ENCODE measurements around the gene ING1. TPM values are rescaled to one million over a fixed set of nuclear protein-coding genes. Genes with fewer than 3 reads are reported as not detected.
A peak's percentile ranks its signal among the peaks of the same experiment; 100 is the strongest.
"Not testable (repeated sequence)": the region's sequence is repeated elsewhere in the genome, so short reads cannot be mapped to it uniquely, and the experiment has no call there.

The ING1 gene
- total and polyA plus RNA-seq, 4 donors = 13.5 to 24.4 (median 17.9) TPM

- H3K27ac ChIP-seq (ENCODE audit: low read depth, low read length); H3K27me3 ChIP-seq (ENCODE audit: control insufficient read depth, insufficient read depth, low read length); DNase-seq (ENCODE audit: low read depth in 4 of 6, low spot score in 6 of 6); H3K9me3 ChIP-seq (ENCODE audit: control insufficient read depth, insufficient read depth, low read length); H3K4me3 ChIP-seq (ENCODE audit: low read depth, low read length): not testable (repeated sequence)
- 92% methylated on average over 4 of the region's 7 CpGs for WGBS (ENCODE audit: insufficient coverage)
- Histone ChIP-seq H3K36me3 (ENCODE audit: control insufficient read depth, insufficient read depth, low read length) (peaks cover 54% of the 10 kb centered on the region), H3K4me1 (ENCODE audit: control insufficient read depth, insufficient read depth, low read length) (peaks cover 18% of the 10 kb centered on the region)
These were observed 12.4 kb upstream of the ING1 start for GRCh38 chr13:110701061-110701460.

GRCh38 chr13:110702089-110702488 lies 11.4 kb upstream of the ING1 start:
- Histone ChIP-seq H3K4me3 (ENCODE audit: low read depth, low read length) (no peak overlapping the region), H3K27ac (ENCODE audit: low read depth, low read length) (no peak overlapping the region), H3K36me3 (ENCODE audit: control insufficient read depth, insufficient read depth, low read length) (peaks cover 49% of the 10 kb centered on the region), H3K9me3 (ENCODE audit: control insufficient read depth, insufficient read depth, low read length) (no peaks in the 10 kb centered on the region), H3K4me1 (ENCODE audit: control insufficient read depth, insufficient read depth, low read length) (peaks cover 25% of the 10 kb centered on the region), H3K27me3 (ENCODE audit: control insufficient read depth, insufficient read depth, low read length) (no peaks in the 10 kb centered on the region)
- no peak for DNase-seq (ENCODE audit: low read depth in 4 of 6, low spot score in 6 of 6)
- 40% methylated on average over 1 of the region's 3 CpGs for WGBS (ENCODE audit: insufficient coverage)

GRCh38 chr13:110702591-110703526 lies 10.6 kb upstream of the ING1 start:
- no peak overlapping the region for H3K4me3 ChIP-seq (ENCODE audit: low read depth, low read length)
- no peak for DNase-seq (ENCODE audit: low read depth in 4 of 6, low spot score in 6 of 6)
- H3K9me3 ChIP-seq (ENCODE audit: control insufficient read depth, insufficient read depth, low read length) = no peaks in the 10 kb centered on the region
- H3K27ac ChIP-seq (ENCODE audit: low read depth, low read length) = no peak overlapping the region
- H3K27me3 ChIP-seq (ENCODE audit: control insufficient read depth, insufficient read depth, low read length) = no peaks in the 10 kb centered on the region
- H3K36me3 ChIP-seq (ENCODE audit: control insufficient read depth, insufficient read depth, low read length) = peaks cover 41% of the 10 kb centered on the region
- 72% methylated on average over 12 of the region's 15 CpGs for WGBS (ENCODE audit: insufficient coverage)
- peaks cover 25% of the 10 kb centered on the region for H3K4me1 ChIP-seq (ENCODE audit: control insufficient read depth, insufficient read depth, low read length)

- H3K36me3 ChIP-seq (ENCODE audit: control insufficient read depth, insufficient read depth, low read length) = peaks cover 18% of the 10 kb centered on the region
- 0% methylated on average over 8 of the region's 12 CpGs for WGBS (ENCODE audit: insufficient coverage)
- no peaks in the 10 kb centered on the region for H3K27me3 ChIP-seq (ENCODE audit: control insufficient read depth, insufficient read depth, low read length)
- peaks cover 25% of the 10 kb centered on the region for H3K4me1 ChIP-seq (ENCODE audit: control insufficient read depth, insufficient read depth, low read length)
- no peak for DNase-seq (ENCODE audit: low read depth in 4 of 6, low spot score in 6 of 6)
- no peaks in the 10 kb centered on the region for H3K9me3 ChIP-seq (ENCODE audit: control insufficient read depth, insufficient read depth, low read length)
- H3K4me3 ChIP-seq (ENCODE audit: low read depth, low read length) = peak overlapping the region; percentile 68
- no peak overlapping the region for H3K27ac ChIP-seq (ENCODE audit: low read depth, low read length)
These were observed 8.1 kb upstream of the ING1 start for GRCh38 chr13:110705356-110705825.

- H3K36me3 ChIP-seq (ENCODE audit: control insufficient read depth, insufficient read depth, low read length) = peaks cover 12% of the 10 kb centered on the region
- DNase-seq (ENCODE audit: low read depth in 4 of 6, low spot score in 6 of 6) = peak; percentile 63 to 97 (median 86)
- no peaks in the 10 kb centered on the region for H3K27me3 ChIP-seq (ENCODE audit: control insufficient read depth, insufficient read depth, low read length)
- no peaks in the 10 kb centered on the region for H3K9me3 ChIP-seq (ENCODE audit: control insufficient read depth, insufficient read depth, low read length)
- under 1% methylated on average over 80 of the region's 80 CpGs for WGBS (ENCODE audit: insufficient coverage)
- peaks cover 26% of the 10 kb centered on the region for H3K4me1 ChIP-seq (ENCODE audit: control insufficient read depth, insufficient read depth, low read length)
- peak within 1 kb of the TSS; percentile 68 for H3K4me3 ChIP-seq (ENCODE audit: low read depth, low read length)
- H3K27ac ChIP-seq (ENCODE audit: low read depth, low read length) = peak within 1 kb of the TSS; percentile 78
These were observed 7.5 kb upstream of the ING1 start, which contains the start of gene CARS2 for GRCh38 chr13:110705826-110706569. Gene CARS2, minus strand, starts transcription at chr13:110706116. Its CDS starts 23 bp downstream, at chr13:110706093.

- Histone ChIP-seq H3K4me1 (ENCODE audit: control insufficient read depth, insufficient read depth, low read length) (peaks cover 31% of the 10 kb centered on the region), H3K4me3 (ENCODE audit: low read depth, low read length) (peak overlapping the region; percentile 68), H3K27me3 (ENCODE audit: control insufficient read depth, insufficient read depth, low read length) (no peaks in the 10 kb centered on the region), H3K36me3 (ENCODE audit: control insufficient read depth, insufficient read depth, low read length) (peaks cover 9% of the 10 kb centered on the region), H3K9me3 (ENCODE audit: control insufficient read depth, insufficient read depth, low read length) (no peaks in the 10 kb centered on the region), H3K27ac (ENCODE audit: low read depth, low read length) (peak overlapping the region; percentile 78)
- DNase-seq (ENCODE audit: low read depth in 4 of 6, low spot score in 6 of 6) = no peak
- WGBS (ENCODE audit: insufficient coverage) = 66% methylated on average over 8 of the region's 8 CpGs
These were observed 6.7 kb upstream of the ING1 start for GRCh38 chr13:110706570-110707372.

GRCh38 chr13:110712081-110712848 lies 1.2 kb upstream of the ING1 start:
- Histone ChIP-seq H3K27me3 (ENCODE audit: control insufficient read depth, insufficient read depth, low read length) (no peaks in the 10 kb centered on the region), H3K9me3 (ENCODE audit: control insufficient read depth, insufficient read depth, low read length) (no peaks in the 10 kb centered on the region), H3K4me3 (ENCODE audit: low read depth, low read length) (peak overlapping the region; percentile 100), H3K36me3 (ENCODE audit: control insufficient read depth, insufficient read depth, low read length) (no peaks in the 10 kb centered on the region), H3K27ac (ENCODE audit: low read depth, low read length) (peak overlapping the region; percentile 100), H3K4me1 (ENCODE audit: control insufficient read depth, insufficient read depth, low read length) (peaks cover 17% of the 10 kb centered on the region)
- DNase-seq (ENCODE audit: low read depth in 4 of 6, low spot score in 6 of 6) = peak; percentile 77 to 98 (median 91)
- under 1% methylated on average over 53 of the region's 58 CpGs for WGBS (ENCODE audit: insufficient coverage)

GRCh38 chr13:110712849-110713641 lies 455 bp upstream of the ING1 start:
- Histone ChIP-seq H3K9me3 (ENCODE audit: control insufficient read depth, insufficient read depth, low read length) (no peaks in the 10 kb centered on the region), H3K27me3 (ENCODE audit: control insufficient read depth, insufficient read depth, low read length) (no peaks in the 10 kb centered on the region), H3K27ac (ENCODE audit: low read depth, low read length) (peak overlapping the region; percentile 100), H3K36me3 (ENCODE audit: control insufficient read depth, insufficient read depth, low read length) (no peaks in the 10 kb centered on the region), H3K4me3 (ENCODE audit: low read depth, low read length) (peak overlapping the region; percentile 100), H3K4me1 (ENCODE audit: control insufficient read depth, insufficient read depth, low read length) (peaks cover 21% of the 10 kb centered on the region)
- 0% methylated on average over 63 of the region's 68 CpGs for WGBS (ENCODE audit: insufficient coverage)
- peak; percentile 98 to 100 (median 99) for DNase-seq (ENCODE audit: low read depth in 4 of 6, low spot score in 6 of 6)
